Measurements from ENCODE around the gene IL37.

DNA sequence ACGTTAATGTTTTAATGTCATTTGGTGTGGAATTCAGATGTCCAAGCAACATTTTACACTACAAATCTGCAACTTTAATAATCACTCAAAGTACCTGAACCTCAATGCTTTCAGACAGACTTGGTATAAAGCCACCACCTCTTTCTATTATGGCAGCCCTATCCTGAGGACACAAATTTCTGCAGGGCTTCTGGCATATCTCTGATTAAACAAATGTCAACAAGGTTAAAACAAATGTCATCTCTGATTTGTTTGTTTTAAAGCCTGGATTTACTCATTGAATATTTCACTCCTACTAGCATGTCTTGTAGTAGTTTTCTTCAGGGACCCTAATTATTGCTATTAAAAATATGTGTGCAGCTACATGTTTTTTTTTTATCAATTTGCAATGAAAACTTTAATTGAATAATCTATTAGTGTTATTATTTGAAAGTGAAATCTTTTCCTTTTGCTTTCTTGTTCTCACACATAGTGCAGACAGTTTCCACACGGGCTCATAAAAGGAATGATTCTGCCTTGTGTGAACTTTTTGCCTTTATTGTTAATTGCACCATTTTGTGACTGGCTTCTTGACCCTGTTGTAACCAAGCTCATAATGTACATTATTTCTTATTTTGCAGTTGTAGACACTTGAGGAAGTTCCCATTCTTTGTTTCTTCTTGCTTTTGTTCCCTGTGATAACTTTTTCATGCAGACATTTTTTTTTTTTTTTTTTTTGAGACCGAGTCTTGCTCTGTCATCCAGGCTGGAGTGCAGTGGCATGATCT, 30.1 kb downstream of the IL37 start:
- TF ChIP-seq EZH2 (IDR thresholded peaks at IDR 0.05; ENCODE audit: borderline replicate concordance, insufficient read depth, low read length, poor library complexity, severe bottlenecking): no peak
- TF ChIP-seq RAD21 (conservative IDR thresholded peaks at IDR 0.05): no peak

Measured in neural cell (in vitro differentiated cells).